GM23248 (cell line): ENCODE results near the gene TM9SF1. TPM values are rescaled to one million over a fixed set of nuclear protein-coding genes. Genes with fewer than 3 reads are reported as not detected.

Experiments
- DNase-seq: peaks from one replicate; pipeline ENCODE4 v3.0.0-alpha.2; 2015
- H2AFZ ChIP-seq: fragments of 200-600 bp; sonication (generic); 2 replicates; pipeline ENCODE4 v1.6.1; 2016; ENCODE audit warnings: antibody characterized with exemption
- H3F3A ChIP-seq: fragments of 200-600 bp; sonication (generic); 2 replicates; pipeline ENCODE4 v1.6.1; 2016; ENCODE audit warnings: mild to moderate bottlenecking, antibody characterized with exemption, mixed run types; ENCODE audit not compliant: insufficient read depth
- H3K27ac ChIP-seq: fragments of 200-600 bp; sonication (generic); 2 replicates; pipeline ENCODE4 v1.5.1; 2016; ENCODE audit warnings: mild to moderate bottlenecking
- H3K27me3 ChIP-seq: fragments of 200-600 bp; sonication (generic); replicated peaks from 2 replicates; pipeline ENCODE4 v1.6.1; 2016; ENCODE audit warnings: mild to moderate bottlenecking; ENCODE audit not compliant: insufficient read depth
- H3K36me3 ChIP-seq: fragments of 200-600 bp; sonication (generic); 2 replicates; pipeline ENCODE4 v1.6.1; 2016; ENCODE audit warnings: low read depth, mild to moderate bottlenecking
- H3K4me1 ChIP-seq: fragments of 200-600 bp; sonication (generic); 2 replicates; pipeline ENCODE4 v1.6.1; 2016; ENCODE audit warnings: mild to moderate bottlenecking; ENCODE audit not compliant: insufficient read depth
- H3K4me2 ChIP-seq: fragments of 200-600 bp; sonication (generic); one replicate; pipeline ENCODE4 v1.6.1; 2016; ENCODE audit warnings: mild to moderate bottlenecking; ENCODE audit not compliant: unreplicated experiment
- H3K4me3 ChIP-seq: fragments of 200-600 bp; sonication (generic); 2 replicates; pipeline ENCODE4 v1.5.1; 2016; ENCODE audit warnings: mild to moderate bottlenecking
- H3K79me2 ChIP-seq: fragments of 200-600 bp; sonication (generic); 2 replicates; pipeline ENCODE4 v1.6.1; 2016; ENCODE audit warnings: mild to moderate bottlenecking; ENCODE audit not compliant: insufficient read depth
- H3K9ac ChIP-seq: fragments of 200-600 bp; sonication (generic); 2 replicates; pipeline ENCODE4 v1.6.1; 2016; ENCODE audit warnings: mild to moderate bottlenecking
- H3K9me2 ChIP-seq: fragments of 200-600 bp; sonication (generic); 2 replicates; pipeline ENCODE4 v1.6.1; 2016; ENCODE audit warnings: mixed run types, mild to moderate bottlenecking, moderate library complexity; ENCODE audit not compliant: insufficient read depth
- H3K9me3 ChIP-seq: fragments of 200-600 bp; sonication (generic); one replicate; pipeline ENCODE4 v1.6.1; 2017; ENCODE audit warnings: low read depth
- H4K20me1 ChIP-seq: fragments of 200-600 bp; sonication (generic); 2 replicates; pipeline ENCODE4 v1.6.0; 2016; ENCODE audit not compliant: insufficient read depth
- EZH2 ChIP-seq: fragments of 200-600 bp; sonication (generic); IDR thresholded peaks from 2 replicates; pipeline ENCODE4 v1.6.1; 2018; ENCODE audit warnings: antibody characterized with exemption, mild to moderate bottlenecking; ENCODE audit not compliant: insufficient read depth, poor library complexity, severe bottlenecking
- EZH2phosphoT487 ChIP-seq: fragments of 200-600 bp; sonication (generic); IDR thresholded peaks from 2 replicates; pipeline ENCODE4 v1.6.1; 2018; ENCODE audit warnings: antibody characterized with exemption, moderate library complexity, mild to moderate bottlenecking, low read depth; ENCODE audit not compliant: insufficient read depth
- WGBS, 2 experiments: methylation state at CpG; one replicate each; pipeline ENCODE4 v1.1.6; 2015 to 2017; ENCODE audit warnings: low lambda C conversion rate in 2 of 2, low coverage in 1 of 2; ENCODE audit errors: missing lambda C conversion rate in 2 of 2; 5-methylcytosine and 5-hydroxymethylcytosine counted together
- in situ Hi-C: fragments of 300-500 bp; cut with MboI; formaldehyde crosslinking; loops from 2 replicates; pipeline ENCODE4 v1.15.0; 2020
- microRNA-seq: library from miRNA; unstranded; fragments of <30 nt; microRNA quantifications from one replicate; pipeline ENCODE4, GENCODE V29; 2016; ENCODE audit warnings: borderline number of aligned reads
- polyA plus RNA-seq: library from polyadenylated mRNA; unstranded; fragments of >200 nt; fragmentation: Nextera tagmentation; extraction: Ambion mirVana; gene quantifications from 2 replicates; pipeline ENCODE4 v1.2.1, GENCODE V29; 2016
- small RNA-seq: library from RNA; depleted of rRNA; stranded (forward); fragments of <200 nt; gene quantifications from one replicate; pipeline ENCODE3, GENCODE V24; 2014; ENCODE audit warnings: low read depth, low replicate concordance
- total RNA-seq: library from RNA; depleted of rRNA; stranded (reverse); fragments of >200 nt; shearing (Covaris generic); gene quantifications from 2 replicates; pipeline ENCODE4 v1.2.3, GENCODE V29; 2014; rRNA removed

TM9SF1 gene
- total and polyA plus RNA-seq, 2 experiments from 2014 or later = 93.8 to 102 TPM

DNA sequence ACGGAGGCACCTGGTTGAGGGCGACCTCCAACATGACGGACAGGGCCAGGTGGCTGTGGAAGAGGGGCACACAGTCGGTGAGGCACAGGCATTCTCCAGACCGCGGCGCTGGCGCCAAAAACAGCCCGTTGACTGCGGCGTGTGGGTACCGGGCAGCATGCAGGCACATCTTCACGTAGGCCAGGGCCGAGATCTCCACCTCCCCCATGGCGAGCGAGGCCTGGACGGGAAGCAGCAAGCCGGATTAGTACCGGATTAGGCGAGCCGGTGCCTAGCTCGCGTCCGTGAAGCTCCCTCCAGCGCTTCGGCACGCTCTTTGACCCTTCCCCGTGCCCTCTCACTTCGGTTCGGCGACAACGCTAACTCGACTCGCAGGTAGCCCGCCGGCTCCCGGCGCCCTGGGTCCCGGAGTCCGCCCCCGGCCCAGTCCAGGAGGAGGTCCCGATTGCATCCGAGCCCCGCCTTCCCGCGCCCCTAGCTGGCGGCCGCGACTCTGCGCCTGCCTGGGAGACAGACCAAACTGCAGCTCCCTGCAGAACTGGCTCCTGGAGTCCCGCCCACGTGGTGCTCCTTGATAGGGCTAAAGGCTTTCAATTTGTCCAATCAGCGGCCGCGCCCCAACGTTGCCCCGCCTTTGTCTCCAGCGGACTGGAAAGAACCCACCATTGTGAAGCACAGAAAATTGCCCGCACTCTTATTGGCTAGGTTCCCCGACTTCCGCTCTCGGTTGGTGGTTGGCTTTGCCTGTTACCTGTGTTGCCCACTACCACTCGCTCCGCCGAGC lies 54.0 kb downstream of the TM9SF1 start, which contains the start of gene EMC9:
Gene EMC9 (minus strand): TSS at position 495 of the 784 bp plus-strand sequence. CDS start 287 bp downstream, at position 208.
- peak; percentile 100 for DNase-seq
- Histone ChIP-seq H3K36me3 (peaks cover 12% of the 10 kb centered on the region; the same call in 1 of the 2 replicates), H3K27me3 (no peaks in the 10 kb centered on the region), H3K4me1 (peaks cover 43% of the 10 kb centered on the region), H3K79me2 (peaks cover 63% of the 10 kb centered on the region), H3K9ac (peak within 1 kb of the TSS; percentile 81), H3K9me2 (no peaks in the 10 kb centered on the region), H3K4me3 (peak within 1 kb of the TSS; percentile 93), H2AFZ (peak within 1 kb of the TSS; percentile 85), H3K27ac (peak within 1 kb of the TSS; percentile 64), H3K9me3 (no peaks in the 10 kb centered on the region), H4K20me1 (no peaks in the 10 kb centered on the region), H3F3A (peaks cover 41% of the 10 kb centered on the region), H3K4me2 (peak within 1 kb of the TSS; percentile 95)
- WGBS, 2 experiments = 0 to 2% methylated on average over 59 to 65 of the region's 65 CpGs
- TF ChIP-seq EZH2 (no peak), EZH2phosphoT487 (no peak)
- in situ Hi-C loops = no loop called here

DNA sequence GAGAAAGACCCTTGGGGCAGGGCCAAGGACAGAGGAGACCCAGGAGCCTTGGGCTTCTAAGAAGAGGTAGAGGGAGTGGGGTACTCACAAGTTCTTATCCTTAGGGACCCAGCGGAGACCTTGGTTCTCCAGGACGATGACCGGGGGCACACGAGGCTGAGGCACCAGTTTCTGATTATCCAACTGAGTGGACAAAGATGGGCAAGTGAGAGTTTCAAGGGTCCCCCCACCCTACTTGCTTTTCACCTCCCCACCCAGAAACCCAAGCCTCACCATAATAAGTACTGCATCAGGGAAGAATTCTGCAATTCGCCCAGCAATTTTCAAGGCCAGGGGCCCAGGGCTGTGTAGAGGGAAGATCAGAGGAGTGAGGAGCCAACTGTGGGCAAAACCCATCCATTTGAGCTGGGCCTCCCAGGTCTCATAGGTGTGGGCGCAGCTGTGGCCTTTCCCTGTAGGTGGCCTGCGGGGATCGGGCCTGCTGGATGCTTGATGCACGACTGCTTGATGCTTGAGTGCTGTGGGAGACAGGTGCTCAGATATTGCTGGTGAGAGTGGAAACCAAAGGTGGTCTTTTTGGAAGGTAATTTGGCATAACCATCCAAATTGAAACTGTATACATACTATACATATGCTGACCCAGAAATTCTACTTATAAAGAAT lies 55.8 kb downstream of the TM9SF1 start:
- H3F3A ChIP-seq = peaks cover 24% of the 10 kb centered on the region
- peaks cover 12% of the 10 kb centered on the region; the same call in 1 of the 2 replicates for H3K36me3 ChIP-seq
- peak overlapping the region; percentile 93 for H3K4me3 ChIP-seq
- H3K9ac ChIP-seq = peak overlapping the region; percentile 81; the same call in 1 of the 2 replicates
- no peaks in the 10 kb centered on the region for H3K27me3 ChIP-seq
- no peak for DNase-seq
- no peak for TF ChIP-seq EZH2phosphoT487
- no peak for TF ChIP-seq EZH2
- peaks cover 51% of the 10 kb centered on the region for H3K79me2 ChIP-seq
- H3K9me3 ChIP-seq = no peaks in the 10 kb centered on the region
- H2AFZ ChIP-seq = no peak overlapping the region
- H3K4me2 ChIP-seq = peak overlapping the region; percentile 95
- no peak overlapping the region for H3K27ac ChIP-seq
- H4K20me1 ChIP-seq = no peaks in the 10 kb centered on the region
- in situ Hi-C loops = no loop called here
- WGBS, 2 experiments = 93 to 96% methylated on average over 9 of the region's 9 CpGs
- H3K9me2 ChIP-seq = no peaks in the 10 kb centered on the region
- H3K4me1 ChIP-seq = peaks cover 31% of the 10 kb centered on the region

Small RNA genes lying within 50 kb of the gene (microRNA-seq; reads per million reads assigned to microRNA genes)
- gene MIR7703 = not detected

Small RNA genes lying within 50 kb of the gene (small RNA-seq; reads per million reads assigned to genes)
- gene AL136295.4 = not detected
- not detected for gene CHMP4A
- not detected for gene IPO4
- gene IRF9 = not detected
- not detected for gene MDP1
- 0.19 reads per million for gene RNA5SP383

Other genes with a start within 250 kb of the TM9SF1 start
Only the 30 nearest of the 35 such genes appear.
- under 0.01 TPM in 1 of 2 replicates, not detected in the other for gene CARMIL3, start 143.4 kb downstream of the TM9SF1 start, total RNA-seq
- not detected in 2 replicates for gene CARMIL3, start 143.4 kb downstream of the TM9SF1 start, polyA plus RNA-seq
- not detected in 2 replicates for gene CPNE6, start 123.9 kb downstream of the TM9SF1 start, total RNA-seq
- not detected in 2 replicates for gene CPNE6, start 123.9 kb downstream of the TM9SF1 start, polyA plus RNA-seq
- 70.3 and 84.3 TPM in 2 replicates for gene PCK2, start 101.1 kb downstream of the TM9SF1 start, total RNA-seq
- 148 and 153 TPM in 2 replicates for gene PCK2, start 101.1 kb downstream of the TM9SF1 start, polyA plus RNA-seq
- gene DCAF11, start 80.7 kb downstream of the TM9SF1 start, total RNA-seq = 59.8 and 59.9 TPM in 2 replicates
- gene DCAF11, start 80.7 kb downstream of the TM9SF1 start, polyA plus RNA-seq = 29.1 and 33.6 TPM in 2 replicates
- gene NRL, start 80.5 kb downstream of the TM9SF1 start, total RNA-seq = 0.86 TPM in 1 of 2 replicates, not detected in the other
- gene NRL, start 80.5 kb downstream of the TM9SF1 start, polyA plus RNA-seq = 0.48 and 0.56 TPM in 2 replicates
- gene FITM1, start 64.8 kb downstream of the TM9SF1 start, total RNA-seq = not detected in 2 replicates
- not detected in 2 replicates for gene FITM1, start 64.8 kb downstream of the TM9SF1 start, polyA plus RNA-seq
- 58.9 and 67.7 TPM in 2 replicates for gene PSME1, start 59.2 kb downstream of the TM9SF1 start, total RNA-seq
- 144 and 147 TPM in 2 replicates for gene PSME1, start 59.2 kb downstream of the TM9SF1 start, polyA plus RNA-seq
- gene EMC9, start 53.9 kb downstream of the TM9SF1 start, total RNA-seq = 17.1 and 22.9 TPM in 2 replicates
- 27.4 and 28.7 TPM in 2 replicates for gene EMC9, start 53.9 kb downstream of the TM9SF1 start, polyA plus RNA-seq
- 38.3 and 41.4 TPM in 2 replicates for gene PSME2, start 48.8 kb downstream of the TM9SF1 start, total RNA-seq
- 158 and 164 TPM in 2 replicates for gene PSME2, start 48.8 kb downstream of the TM9SF1 start, polyA plus RNA-seq
- 40.3 and 50.0 TPM in 2 replicates for gene RNF31, start 47.9 kb downstream of the TM9SF1 start, total RNA-seq
- gene RNF31, start 47.9 kb downstream of the TM9SF1 start, polyA plus RNA-seq = 29.4 and 36.7 TPM in 2 replicates
- gene IRF9, start 34.2 kb downstream of the TM9SF1 start, total RNA-seq = 56.7 and 58.7 TPM in 2 replicates
- gene IRF9, start 34.2 kb downstream of the TM9SF1 start, polyA plus RNA-seq = 80.0 and 87.1 TPM in 2 replicates
- 1.4 and 3.5 TPM in 2 replicates for gene REC8, start 23.4 kb downstream of the TM9SF1 start, total RNA-seq
- 1.2 and 2.4 TPM in 2 replicates for gene REC8, start 23.4 kb downstream of the TM9SF1 start, polyA plus RNA-seq
- gene IPO4, start 6.6 kb downstream of the TM9SF1 start, total RNA-seq = 55.3 and 58.3 TPM in 2 replicates
- gene IPO4, start 6.6 kb downstream of the TM9SF1 start, polyA plus RNA-seq = 24.8 and 33.6 TPM in 2 replicates
- not detected in 2 replicates for gene TSSK4, start 10.3 kb upstream of the TM9SF1 start, total RNA-seq
- 0.23 and 0.55 TPM in 2 replicates for gene TSSK4, start 10.3 kb upstream of the TM9SF1 start, polyA plus RNA-seq
- gene CHMP4A, start 18.0 kb upstream of the TM9SF1 start, total RNA-seq = 18.5 and 32.1 TPM in 2 replicates
- gene CHMP4A, start 18.0 kb upstream of the TM9SF1 start, polyA plus RNA-seq = 75.7 and 81.6 TPM in 2 replicates
- gene MDP1, start 20.6 kb upstream of the TM9SF1 start, total RNA-seq = 8.2 and 19.2 TPM in 2 replicates
- 20.0 and 23.3 TPM in 2 replicates for gene MDP1, start 20.6 kb upstream of the TM9SF1 start, polyA plus RNA-seq
- gene NEDD8, start 36.9 kb upstream of the TM9SF1 start, total RNA-seq = 138 and 161 TPM in 2 replicates
- 326 and 342 TPM in 2 replicates for gene NEDD8, start 36.9 kb upstream of the TM9SF1 start, polyA plus RNA-seq
- 70.9 and 98.0 TPM in 2 replicates for gene GMPR2, start 37.5 kb upstream of the TM9SF1 start, total RNA-seq
- 55.0 and 58.9 TPM in 2 replicates for gene GMPR2, start 37.5 kb upstream of the TM9SF1 start, polyA plus RNA-seq
- 32.5 and 41.2 TPM in 2 replicates for gene TINF2, start 47.2 kb upstream of the TM9SF1 start, total RNA-seq
- gene TINF2, start 47.2 kb upstream of the TM9SF1 start, polyA plus RNA-seq = 43.6 and 52.4 TPM in 2 replicates
- 0.25 and 1.3 TPM in 2 replicates for gene TGM1, start 67.7 kb upstream of the TM9SF1 start, total RNA-seq
- gene TGM1, start 67.7 kb upstream of the TM9SF1 start, polyA plus RNA-seq = 0.34 TPM in 1 of 2 replicates, not detected in the other
- 18.0 and 34.9 TPM in 2 replicates for gene RABGGTA, start 76.2 kb upstream of the TM9SF1 start, total RNA-seq
- 29.3 and 30.5 TPM in 2 replicates for gene RABGGTA, start 76.2 kb upstream of the TM9SF1 start, polyA plus RNA-seq
- gene DHRS1, start 104.3 kb upstream of the TM9SF1 start, total RNA-seq = 12.8 and 32.1 TPM in 2 replicates
- gene DHRS1, start 104.3 kb upstream of the TM9SF1 start, polyA plus RNA-seq = 31.0 and 34.7 TPM in 2 replicates
- 19.3 and 23.7 TPM in 2 replicates for gene NOP9, start 104.4 kb upstream of the TM9SF1 start, total RNA-seq
- 2.5 and 2.6 TPM in 2 replicates for gene NOP9, start 104.4 kb upstream of the TM9SF1 start, polyA plus RNA-seq
- gene CIDEB, start 112.5 kb upstream of the TM9SF1 start, total RNA-seq = 0.51 and 2.1 TPM in 2 replicates
- 1.2 TPM in 2 replicates for gene CIDEB, start 112.5 kb upstream of the TM9SF1 start, polyA plus RNA-seq
- gene LTB4R2, start 114.7 kb upstream of the TM9SF1 start, total RNA-seq = 3.5 and 6.8 TPM in 2 replicates
- gene LTB4R2, start 114.7 kb upstream of the TM9SF1 start, polyA plus RNA-seq = 0.30 and 0.45 TPM in 2 replicates
- 1.4 and 2.4 TPM in 2 replicates for gene LTB4R, start 116.1 kb upstream of the TM9SF1 start, total RNA-seq
- 0.41 and 1.1 TPM in 2 replicates for gene LTB4R, start 116.1 kb upstream of the TM9SF1 start, polyA plus RNA-seq
- gene ADCY4, start 139.6 kb upstream of the TM9SF1 start, total RNA-seq = 0.22 and 0.38 TPM in 2 replicates
- 0.20 and 0.38 TPM in 2 replicates for gene ADCY4, start 139.6 kb upstream of the TM9SF1 start, polyA plus RNA-seq
- gene RIPK3, start 144.6 kb upstream of the TM9SF1 start, total RNA-seq = 2.2 and 5.3 TPM in 2 replicates
- gene RIPK3, start 144.6 kb upstream of the TM9SF1 start, polyA plus RNA-seq = 5.1 and 5.3 TPM in 2 replicates
- gene NFATC4, start 172.7 kb upstream of the TM9SF1 start, total RNA-seq = 96.9 and 113 TPM in 2 replicates
- gene NFATC4, start 172.7 kb upstream of the TM9SF1 start, polyA plus RNA-seq = 75.6 and 84.8 TPM in 2 replicates
- gene NYNRIN, start 203.6 kb upstream of the TM9SF1 start, total RNA-seq = 3.7 and 4.4 TPM in 2 replicates
- gene NYNRIN, start 203.6 kb upstream of the TM9SF1 start, polyA plus RNA-seq = 2.2 and 2.5 TPM in 2 replicates